A549 (cell line): ENCODE measurements around the gene MFF. TPM values are rescaled to one million over a fixed set of nuclear protein-coding genes. Genes with fewer than 3 reads are reported as not detected.
A peak's percentile ranks its signal among the peaks of the same experiment; 100 is the strongest.

ENCODE experiments used
- ATAC-seq, 2 experiments: fragments of 200-7000 bp in 1 of 2; fragments of >200 bp in 1 of 2; cut with Nextera tagmentation in 1 of 2; cut with Tn5 transposase in 1 of 2; 3 replicates each; pipeline versions ENCODE4 v1.8.0 to v1.9.1; 2018 to 2020; ENCODE audit warnings: mild to moderate bottlenecking in 1 of 2, moderate library complexity in 1 of 2
- CTCF ChIA-PET: fragments of 300-600 bp; sonication (Branson Sonifier 250); formaldehyde crosslinking; extraction: SDS; loops from one replicate; lab custom pipeline; 2021; ENCODE audit warnings: antibody characterized with exemption, inconsistent platforms; lab: Yijun Ruan, JAX
- POLR2A ChIA-PET: fragments of 350-600 bp; formaldehyde crosslinking; extraction: SDS; loops from one replicate; lab custom pipeline; 2021; ENCODE audit warnings: antibody characterized with exemption, inconsistent platforms; lab: Yijun Ruan, JAX
- DNase-seq, 2 experiments: peaks; one replicate each; pipeline versions ENCODE4 v3.0.0 to v3.0.0-alpha.2; 2011 to 2016; ENCODE audit warnings: low read depth in 1 of 2, low spot score in 1 of 2
- FAIRE-seq: peaks from 2 replicates; lab custom pipeline; 2011; peaks lifted over from hg19 to GRCh38; lab: Jason Lieb, UNC
- H3K27ac ChIP-seq, 2 experiments: fragments of >200 bp; sonication (Bioruptor Twin); formaldehyde crosslinking; 3 replicates each; pipeline ENCODE4 v1.5.1; 2016 to 2017
- H3K4me1 ChIP-seq: fragments of >200 bp; sonication (Bioruptor Twin); formaldehyde crosslinking; 3 replicates; pipeline ENCODE4 v1.6.1; 2016
- H3K4me2 ChIP-seq: fragments of >200 bp; sonication (Bioruptor Twin); formaldehyde crosslinking; 3 replicates; pipeline ENCODE4 v1.6.1; 2016
- H3K4me3 ChIP-seq: fragments of >200 bp; sonication (Bioruptor Twin); formaldehyde crosslinking; 3 replicates; pipeline ENCODE4 v1.5.1; 2016
- H3K9me3 ChIP-seq: fragments of >200 bp; sonication (Bioruptor Twin); formaldehyde crosslinking; 3 replicates; pipeline ENCODE4 v1.6.1; 2016
- BHLHE40 ChIP-seq: IDR thresholded peaks from 2 replicates; pipeline ENCODE4 v1.6.1; 2012; ENCODE audit warnings: low read depth, low read length, inconsistent platforms
- CBX8 ChIP-seq: fragments of 200-600 bp; sonication (generic); IDR thresholded peaks from 2 replicates; pipeline ENCODE4 v1.6.1; 2016
- CEBPB ChIP-seq, 2 experiments: fragments of >200 bp in 1 of 2; sonication (Bioruptor Twin) in 1 of 2; formaldehyde crosslinking in 1 of 2; IDR thresholded peaks; 2 replicates each; pipeline ENCODE4 v1.6.1; 2012 to 2016
- CHD2 ChIP-seq: fragments of 150-350 bp; IDR thresholded peaks from 2 replicates; pipeline ENCODE4 v1.6.1; 2014; ENCODE audit warnings: low read length; ENCODE audit not compliant: partially characterized antibody
- EHF ChIP-seq: fragments of 250-450 bp; sonication (Bioruptor Pico); IDR thresholded peaks from 2 replicates; pipeline ENCODE4 v1.5.0; 2020; ENCODE audit warnings: mild to moderate bottlenecking
- ESRRA ChIP-seq: fragments of 150-350 bp; IDR thresholded peaks from 2 replicates; pipeline ENCODE4 v1.6.1; 2014; ENCODE audit warnings: mild to moderate bottlenecking, low read length, borderline replicate concordance
- FOSB ChIP-seq: fragments of 250-450 bp; sonication (Bioruptor Pico); IDR thresholded peaks from 2 replicates; pipeline ENCODE4 v1.5.0; 2020; ENCODE audit warnings: mild to moderate bottlenecking, moderate library complexity
- FOXS1 ChIP-seq: fragments of 250-450 bp; sonication (Bioruptor Pico); IDR thresholded peaks from 2 replicates; pipeline ENCODE4 v1.5.0; 2020; ENCODE audit warnings: mild to moderate bottlenecking, moderate library complexity
- HEYL ChIP-seq: fragments of 250-450 bp; sonication (Bioruptor Pico); IDR thresholded peaks from 2 replicates; pipeline ENCODE4 v1.8.0; 2021; ENCODE audit warnings: mild to moderate bottlenecking, moderate library complexity
- HOXA7 ChIP-seq: fragments of 250-450 bp; sonication (Bioruptor Pico); IDR thresholded peaks from 2 replicates; pipeline ENCODE4 v1.5.0; 2020; ENCODE audit warnings: mild to moderate bottlenecking, moderate library complexity
- HOXB5 ChIP-seq: fragments of 250-450 bp; sonication (Bioruptor Pico); IDR thresholded peaks from 2 replicates; pipeline ENCODE4 v1.5.0; 2020; ENCODE audit warnings: mild to moderate bottlenecking, moderate library complexity
- JUN ChIP-seq, 2 experiments: fragments of >200 bp; sonication (Bioruptor Twin); formaldehyde crosslinking; IDR thresholded peaks; 2 replicates in 1 of 2; 3 replicates in 1 of 2; pipeline ENCODE4 v1.6.1; 2016 to 2017
- KDM1A ChIP-seq: fragments of 200-600 bp; sonication (generic); IDR thresholded peaks from 2 replicates; pipeline ENCODE4 v1.6.1; 2016; ENCODE audit warnings: low read depth, mild to moderate bottlenecking
- KDM5A ChIP-seq: fragments of 200-600 bp; sonication (generic); IDR thresholded peaks from 2 replicates; pipeline ENCODE4 v1.6.1; 2016; ENCODE audit warnings: antibody characterized with exemption, mild to moderate bottlenecking
- MAFK ChIP-seq: fragments of 450-650 bp; IDR thresholded peaks from 2 replicates; pipeline ENCODE4 v1.6.1; 2014; ENCODE audit not compliant: partially characterized antibody
- MYC ChIP-seq: IDR thresholded peaks from 2 replicates; pipeline ENCODE4 v1.6.1; 2012; ENCODE audit warnings: mild to moderate bottlenecking, inconsistent platforms, low read length, improper control_type of control experiment, borderline replicate concordance
- NFE2L2 ChIP-seq: fragments of 150-350 bp; conservative IDR thresholded peaks from 2 replicates; pipeline ENCODE4 v1.6.1; 2014; ENCODE audit warnings: low read length
- NR3C1 ChIP-seq: fragments of >200 bp; sonication (Bioruptor Twin); formaldehyde crosslinking; IDR thresholded peaks from 3 replicates; pipeline ENCODE4 v1.6.1; 2017
- POLR2A ChIP-seq: IDR thresholded peaks from 2 replicates; pipeline ENCODE4 v1.6.1; 2012; ENCODE audit warnings: mild to moderate bottlenecking, low read length
- RFX5 ChIP-seq: fragments of 450-650 bp; IDR thresholded peaks from 2 replicates; pipeline ENCODE4 v1.7.1; 2014; ENCODE audit warnings: antibody characterized with exemption, mild to moderate bottlenecking, moderate library complexity
- SMC3 ChIP-seq: fragments of >200 bp; sonication (Bioruptor Twin); formaldehyde crosslinking; IDR thresholded peaks from 3 replicates; pipeline ENCODE4 v1.6.1; 2018; ENCODE audit warnings: inconsistent platforms
- SREBF2 ChIP-seq: fragments of 450-650 bp; IDR thresholded peaks from 2 replicates; pipeline ENCODE4 v1.6.1; 2014; ENCODE audit warnings: mild to moderate bottlenecking, moderate library complexity
- TFCP2L1 ChIP-seq: fragments of 250-450 bp; sonication (Bioruptor Pico); IDR thresholded peaks from 2 replicates; pipeline ENCODE4 v1.5.0; 2021; ENCODE audit warnings: mild to moderate bottlenecking
- ZFP36 ChIP-seq: fragments of 450-650 bp; IDR thresholded peaks from 2 replicates; pipeline ENCODE4 v1.6.1; 2014; ENCODE audit warnings: borderline replicate concordance; ENCODE audit not compliant: partially characterized antibody
- ZNF302 ChIP-seq: fragments of 250-450 bp; sonication (Bioruptor Pico); IDR thresholded peaks from 2 replicates; pipeline ENCODE4 v1.9.0; 2021; ENCODE audit warnings: inconsistent platforms, mild to moderate bottlenecking, moderate library complexity
- ZSCAN20 ChIP-seq: fragments of 250-450 bp; sonication (Bioruptor Pico); IDR thresholded peaks from 2 replicates; pipeline ENCODE4 v1.8.0; 2022; ENCODE audit warnings: mild to moderate bottlenecking, moderate library complexity
- WGBS: methylation state at CpG from one replicate; pipeline ENCODE4 v1.1.6; 2017; ENCODE audit errors: missing lambda C conversion rate; 5-methylcytosine and 5-hydroxymethylcytosine counted together
- polyA plus RNA-seq, 4 experiments: library from polyadenylated mRNA; depleted of rRNA in 3 of 4; stranded (reverse); fragments of >200 nt; fragmentation: RNase III in 1 of 4; extraction: RNeasy Plus Mini Kit Qiagen cat#74134 plus additional on column Dnase treatment in 1 of 4; gene quantifications; 2 replicates in 3 of 4; 3 replicates in 1 of 4; pipeline ENCODE4 v1.2.3, GENCODE V29; 2011 to 2017
- TF ChIP-seq, protein P1 (sequence below): fragments of 150-350 bp; IDR thresholded peaks from 2 replicates; pipeline ENCODE4 v1.6.1; 2014; ENCODE audit warnings: low read depth, mild to moderate bottlenecking, low read length
- TF ChIP-seq, protein P2 (sequence below): IDR thresholded peaks from 2 replicates; pipeline ENCODE4 v1.6.1; 2012
- TF ChIP-seq, protein P3 (sequence below): IDR thresholded peaks from 2 replicates; pipeline ENCODE4 v1.6.1; 2012
- TF ChIP-seq, protein P4 (sequence below): fragments of 250-450 bp; sonication (Bioruptor Pico); IDR thresholded peaks from 2 replicates; pipeline ENCODE4 v1.5.0; 2020; ENCODE audit warnings: low read depth, mild to moderate bottlenecking, moderate library complexity
- TF ChIP-seq, protein P5 (sequence below): fragments of 250-450 bp; sonication (Bioruptor Pico); IDR thresholded peaks from 2 replicates; pipeline ENCODE4 v1.5.0; 2021; ENCODE audit warnings: mild to moderate bottlenecking, moderate library complexity, borderline replicate concordance

The MFF gene
- polyA plus RNA-seq, 2 of the 4 experiments (the other 2 are of a cell fraction) = 135 to 252 TPM

DNA sequence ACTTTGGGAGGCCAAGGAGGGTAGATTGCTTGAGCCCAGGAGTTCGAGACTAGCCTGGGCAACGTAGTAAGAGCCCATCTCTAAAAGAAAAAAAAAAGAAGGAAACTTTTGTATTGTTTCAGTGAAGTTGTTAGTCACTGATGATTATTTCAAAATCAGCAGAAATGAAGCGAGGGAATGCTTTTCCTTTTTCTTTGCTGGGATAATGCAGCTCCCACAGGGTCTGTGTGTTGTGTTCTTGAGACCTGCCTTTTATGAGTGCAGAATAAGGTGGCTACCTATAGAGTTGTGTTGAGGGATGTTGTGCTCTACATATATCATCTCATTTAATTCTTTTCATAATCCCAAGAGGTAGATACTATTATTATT lies 42.4 kb downstream of the MFF start:
- Histone ChIP-seq H3K9me3 (no peaks in the 10 kb centered on the region), H3K4me3 (no peak overlapping the region), H3K4me1 (peaks cover 79% of the 10 kb centered on the region), H3K4me2 (peak overlapping the region; percentile 57), H3K27ac (peak overlapping the region; percentile 80 to 89)
- no peak for TF ChIP-seq SREBF2
- TF ChIP-seq HOXA7 (CRISPR knock-in tag) = peak; percentile 68; the same call in 1 of the 2 replicates
- TF ChIP-seq BHLHE40 = no peak
- TF ChIP-seq RFX5 = no peak
- TF ChIP-seq MAFK = peak; percentile 26
- TF ChIP-seq FOSB (CRISPR knock-in tag) = no peak
- TF ChIP-seq HOXB5 (CRISPR knock-in tag) = no peak
- no peak for TF ChIP-seq TFCP2L1
- TF ChIP-seq HEYL (CRISPR knock-in tag) = peak; percentile 61; the same call in 1 of the 2 replicates
- DNase-seq (no peak), FAIRE-seq (no peak), ATAC-seq (peak in 1 of 2 experiments; percentile 7; a peak in 3 of 6 replicates)
- POLR2A ChIA-PET = interaction anchor here (0.6 to 1.2 kb wide), 4 partner anchors 10 to 135 kb away, joined by 3 to 4 read pairs (median 3); no protein-coding TSS in a partner anchor
- WGBS = 10% methylated on average over 3 of the region's 3 CpGs
- CTCF ChIA-PET = no interaction called here

DNA sequence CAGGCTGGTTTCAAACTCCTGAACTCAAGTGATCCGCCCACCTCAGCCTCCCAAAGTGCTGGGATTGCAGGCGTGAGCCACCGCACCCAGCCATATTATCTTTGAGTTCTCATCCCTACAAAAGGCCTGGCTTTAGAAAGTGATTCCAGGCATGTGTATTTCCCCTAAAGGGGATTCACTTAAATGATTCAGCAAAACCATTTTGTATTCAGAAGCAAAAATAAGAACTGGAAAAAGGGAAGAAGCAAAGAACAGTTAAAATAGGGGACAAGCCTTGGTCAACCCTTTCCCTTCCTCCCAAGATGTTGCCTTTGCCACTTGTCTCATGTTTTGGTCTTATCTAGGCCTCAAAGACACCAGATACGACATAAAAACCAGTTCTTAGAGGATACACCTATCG lies 43.5 kb downstream of the MFF start:
- no peak for ATAC-seq
- TF ChIP-seq NR3C1 (no peak), MYC (no peak), HOXA7 (CRISPR knock-in tag) (no peak), SMC3 (no peak), SREBF2 (no peak), EHF (CRISPR knock-in tag) (no peak), KDM5A (no peak), POLR2A (no peak), CHD2 (no peak), CEBPB (IDR thresholded peaks at IDR 0.05) (no peak), ZSCAN20 (no peak), NFE2L2 (no peak), HEYL (CRISPR knock-in tag) (no peak), MAFK (no peak), HOXB5 (CRISPR knock-in tag) (no peak)
- TF ChIP-seq, protein P1, sequence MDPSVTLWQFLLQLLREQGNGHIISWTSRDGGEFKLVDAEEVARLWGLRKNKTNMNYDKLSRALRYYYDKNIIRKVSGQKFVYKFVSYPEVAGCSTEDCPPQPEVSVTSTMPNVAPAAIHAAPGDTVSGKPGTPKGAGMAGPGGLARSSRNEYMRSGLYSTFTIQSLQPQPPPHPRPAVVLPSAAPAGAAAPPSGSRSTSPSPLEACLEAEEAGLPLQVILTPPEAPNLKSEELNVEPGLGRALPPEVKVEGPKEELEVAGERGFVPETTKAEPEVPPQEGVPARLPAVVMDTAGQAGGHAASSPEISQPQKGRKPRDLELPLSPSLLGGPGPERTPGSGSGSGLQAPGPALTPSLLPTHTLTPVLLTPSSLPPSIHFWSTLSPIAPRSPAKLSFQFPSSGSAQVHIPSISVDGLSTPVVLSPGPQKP = no peak
- TF ChIP-seq, protein P2, sequence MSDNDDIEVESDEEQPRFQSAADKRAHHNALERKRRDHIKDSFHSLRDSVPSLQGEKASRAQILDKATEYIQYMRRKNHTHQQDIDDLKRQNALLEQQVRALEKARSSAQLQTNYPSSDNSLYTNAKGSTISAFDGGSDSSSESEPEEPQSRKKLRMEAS = no peak
- TF ChIP-seq, protein P3, sequence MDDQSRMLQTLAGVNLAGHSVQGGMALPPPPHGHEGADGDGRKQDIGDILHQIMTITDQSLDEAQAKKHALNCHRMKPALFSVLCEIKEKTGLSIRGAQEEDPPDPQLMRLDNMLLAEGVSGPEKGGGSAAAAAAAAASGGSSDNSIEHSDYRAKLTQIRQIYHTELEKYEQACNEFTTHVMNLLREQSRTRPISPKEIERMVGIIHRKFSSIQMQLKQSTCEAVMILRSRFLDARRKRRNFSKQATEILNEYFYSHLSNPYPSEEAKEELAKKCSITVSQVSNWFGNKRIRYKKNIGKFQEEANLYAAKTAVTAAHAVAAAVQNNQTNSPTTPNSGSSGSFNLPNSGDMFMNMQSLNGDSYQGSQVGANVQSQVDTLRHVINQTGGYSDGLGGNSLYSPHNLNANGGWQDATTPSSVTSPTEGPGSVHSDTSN = no peak
- TF ChIP-seq, protein P4, sequence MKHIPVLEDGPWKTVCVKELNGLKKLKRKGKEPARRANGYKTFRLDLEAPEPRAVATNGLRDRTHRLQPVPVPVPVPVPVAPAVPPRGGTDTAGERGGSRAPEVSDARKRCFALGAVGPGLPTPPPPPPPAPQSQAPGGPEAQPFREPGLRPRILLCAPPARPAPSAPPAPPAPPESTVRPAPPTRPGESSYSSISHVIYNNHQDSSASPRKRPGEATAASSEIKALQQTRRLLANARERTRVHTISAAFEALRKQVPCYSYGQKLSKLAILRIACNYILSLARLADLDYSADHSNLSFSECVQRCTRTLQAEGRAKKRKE = no peak
- Histone ChIP-seq H3K9me3 (no peaks in the 10 kb centered on the region), H3K4me1 (peaks cover 79% of the 10 kb centered on the region), H3K4me2 (no peak overlapping the region), H3K27ac (peak overlapping the region; percentile 80 to 89), H3K4me3 (no peak overlapping the region)
- WGBS = 93% methylated on average over 5 of the region's 5 CpGs
- CTCF ChIA-PET = no interaction called here
- FAIRE-seq = no peak
- DNase-seq = no peak
- POLR2A ChIA-PET = no interaction called here

DNA sequence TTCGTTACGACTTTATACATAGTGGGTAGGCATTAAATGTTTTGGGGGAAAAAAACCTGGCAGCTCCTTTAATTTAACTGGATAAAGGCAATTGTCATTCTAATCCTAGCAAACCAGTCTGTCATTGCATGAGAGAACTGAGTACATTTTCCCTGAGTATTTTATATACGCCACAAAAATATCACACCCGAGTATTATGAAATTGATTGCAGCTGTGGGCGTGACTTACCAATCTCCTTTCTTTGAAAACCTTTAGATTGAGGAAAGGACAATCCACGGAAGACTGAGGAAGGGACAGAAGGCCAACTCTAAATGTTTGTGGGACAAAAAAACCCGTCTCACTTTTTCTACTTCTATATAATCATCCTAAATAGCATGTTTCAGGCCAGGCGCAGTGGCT lies 45.0 kb downstream of the MFF start:
- no peak for FAIRE-seq
- Histone ChIP-seq H3K4me1 (peaks cover 71% of the 10 kb centered on the region), H3K9me3 (no peaks in the 10 kb centered on the region)
- DNase-seq = no peak
- TF ChIP-seq ESRRA (no peak), KDM1A (no peak), ZFP36 (no peak), ZNF302 (CRISPR knock-in tag) (no peak), FOXS1 (no peak), MYC (no peak), CBX8 (no peak), HEYL (CRISPR knock-in tag) (no peak), JUN (IDR thresholded peaks at IDR 0.05) (no peak)
- TF ChIP-seq, protein P5, sequence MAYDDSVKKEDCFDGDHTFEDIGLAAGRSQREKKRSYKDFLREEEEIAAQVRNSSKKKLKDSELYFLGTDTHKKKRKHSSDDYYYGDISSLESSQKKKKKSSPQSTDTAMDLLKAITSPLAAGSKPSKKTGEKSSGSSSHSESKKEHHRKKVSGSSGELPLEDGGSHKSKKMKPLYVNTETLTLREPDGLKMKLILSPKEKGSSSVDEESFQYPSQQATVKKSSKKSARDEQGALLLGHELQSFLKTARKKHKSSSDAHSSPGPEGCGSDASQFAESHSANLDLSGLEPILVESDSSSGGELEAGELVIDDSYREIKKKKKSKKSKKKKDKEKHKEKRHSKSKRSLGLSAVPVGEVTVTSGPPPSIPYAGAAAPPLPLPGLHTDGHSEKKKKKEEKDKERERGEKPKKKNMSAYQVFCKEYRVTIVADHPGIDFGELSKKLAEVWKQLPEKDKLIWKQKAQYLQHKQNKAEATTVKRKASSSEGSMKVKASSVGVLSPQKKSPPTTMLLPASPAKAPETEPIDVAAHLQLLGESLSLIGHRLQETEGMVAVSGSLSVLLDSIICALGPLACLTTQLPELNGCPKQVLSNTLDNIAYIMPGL (CRISPR knock-in tag) = no peak
- TF ChIP-seq, all 56 proteins: peak for 0
- ChIA-PET POLR2A (no interaction called here), CTCF (no interaction called here)
- H3K27ac ChIP-seq = peak overlapping the region; percentile 58 to 85
- no peak overlapping the region for H3K4me2 ChIP-seq
- 91% methylated on average over 8 of the region's 8 CpGs for WGBS
- ATAC-seq = no peak
- no peak overlapping the region for H3K4me3 ChIP-seq
